ENCODE results near the gene OBSCN.

OBSCN gene

DNA sequence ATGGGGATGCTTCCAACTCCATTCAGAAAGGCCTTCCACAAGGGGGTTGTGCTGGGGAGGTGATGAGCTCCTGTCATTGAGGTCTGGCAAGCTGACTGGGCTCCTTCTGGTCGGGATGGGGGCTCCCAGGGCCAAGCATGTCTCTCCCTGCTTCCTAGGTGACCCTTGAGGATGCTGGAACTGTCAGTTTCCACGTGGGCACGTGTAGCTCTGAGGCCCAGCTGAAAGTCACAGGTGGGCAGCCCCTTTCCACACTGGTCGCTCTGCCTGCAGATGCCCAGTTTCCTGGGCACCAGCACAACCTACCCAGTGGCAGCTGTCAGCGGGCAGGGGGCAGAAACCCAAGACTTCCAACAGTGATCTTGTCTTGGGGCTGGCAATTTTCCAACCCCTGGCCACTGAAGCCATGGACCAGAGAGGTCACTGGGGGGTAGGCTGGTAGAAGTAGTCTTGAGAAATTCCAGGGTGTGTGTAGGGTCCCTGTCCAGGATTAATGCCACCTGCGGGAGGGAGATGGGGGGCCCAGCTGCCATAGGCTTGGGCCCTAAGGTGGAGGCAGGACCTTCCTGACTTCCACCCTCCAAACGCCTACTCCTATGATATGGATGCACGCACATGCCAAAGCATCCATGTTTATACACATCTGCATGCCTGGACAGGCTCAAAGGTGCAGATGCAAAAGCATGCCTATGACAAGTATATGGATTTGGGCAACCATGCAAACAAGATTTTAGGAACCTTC is 101.7 kb downstream of the OBSCN start:
- H3K9me3 ChIP-seq: no peaks in the 10 kb centered on the region
- no peaks in the 10 kb centered on the region; the same call in 1 of the 2 replicates for H3K27me3 ChIP-seq
- no peaks in the 10 kb centered on the region for H3K4me1 ChIP-seq
- H3K4me3 ChIP-seq (ENCODE audit: low read depth, low read length): no peak overlapping the region
- no peaks in the 10 kb centered on the region for H3K36me3 ChIP-seq
- DNase-seq: no peak
- TF ChIP-seq, protein P1, sequence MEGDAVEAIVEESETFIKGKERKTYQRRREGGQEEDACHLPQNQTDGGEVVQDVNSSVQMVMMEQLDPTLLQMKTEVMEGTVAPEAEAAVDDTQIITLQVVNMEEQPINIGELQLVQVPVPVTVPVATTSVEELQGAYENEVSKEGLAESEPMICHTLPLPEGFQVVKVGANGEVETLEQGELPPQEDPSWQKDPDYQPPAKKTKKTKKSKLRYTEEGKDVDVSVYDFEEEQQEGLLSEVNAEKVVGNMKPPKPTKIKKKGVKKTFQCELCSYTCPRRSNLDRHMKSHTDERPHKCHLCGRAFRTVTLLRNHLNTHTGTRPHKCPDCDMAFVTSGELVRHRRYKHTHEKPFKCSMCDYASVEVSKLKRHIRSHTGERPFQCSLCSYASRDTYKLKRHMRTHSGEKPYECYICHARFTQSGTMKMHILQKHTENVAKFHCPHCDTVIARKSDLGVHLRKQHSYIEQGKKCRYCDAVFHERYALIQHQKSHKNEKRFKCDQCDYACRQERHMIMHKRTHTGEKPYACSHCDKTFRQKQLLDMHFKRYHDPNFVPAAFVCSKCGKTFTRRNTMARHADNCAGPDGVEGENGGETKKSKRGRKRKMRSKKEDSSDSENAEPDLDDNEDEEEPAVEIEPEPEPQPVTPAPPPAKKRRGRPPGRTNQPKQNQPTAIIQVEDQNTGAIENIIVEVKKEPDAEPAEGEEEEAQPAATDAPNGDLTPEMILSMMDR (IDR thresholded peaks at IDR 0.05; ENCODE audit: low read depth, low read length): no peak

DNA sequence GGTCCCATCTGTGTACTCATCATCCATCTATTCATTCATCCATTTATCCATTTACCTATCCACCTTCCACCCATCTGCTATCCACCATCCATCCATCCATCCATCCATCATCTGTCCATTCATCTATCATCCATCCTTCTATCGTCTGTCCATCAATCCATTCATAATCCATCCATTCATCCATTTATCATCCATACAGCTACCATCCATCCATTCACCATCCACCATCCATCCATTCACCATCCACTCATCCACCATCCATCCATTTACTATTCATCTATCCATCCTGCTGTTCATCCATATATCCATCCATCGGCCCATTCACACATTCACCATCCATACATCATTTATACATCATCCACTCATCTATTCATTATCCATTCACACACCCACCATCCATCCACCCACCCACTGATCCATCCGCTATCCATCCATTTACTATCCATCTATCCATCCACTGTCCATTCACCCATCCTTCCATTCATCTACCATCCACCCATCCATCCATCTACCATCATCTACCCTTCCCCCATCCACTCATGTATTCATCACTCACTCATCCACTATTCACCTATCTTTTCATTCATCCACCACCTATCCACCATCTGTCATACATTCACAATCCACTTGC is 102.4 kb downstream of the OBSCN start:
- Histone ChIP-seq H3K27me3 (no peaks in the 10 kb centered on the region; the same call in 1 of the 2 replicates), H3K36me3 (no peaks in the 10 kb centered on the region), H3K4me1 (no peaks in the 10 kb centered on the region), H3K4me3 (ENCODE audit: low read depth, low read length) (no peak overlapping the region), H3K9me3 (no peaks in the 10 kb centered on the region)
- TF ChIP-seq, protein P1 (IDR thresholded peaks at IDR 0.05; ENCODE audit: low read depth, low read length): no peak
- no peak for DNase-seq

DNA sequence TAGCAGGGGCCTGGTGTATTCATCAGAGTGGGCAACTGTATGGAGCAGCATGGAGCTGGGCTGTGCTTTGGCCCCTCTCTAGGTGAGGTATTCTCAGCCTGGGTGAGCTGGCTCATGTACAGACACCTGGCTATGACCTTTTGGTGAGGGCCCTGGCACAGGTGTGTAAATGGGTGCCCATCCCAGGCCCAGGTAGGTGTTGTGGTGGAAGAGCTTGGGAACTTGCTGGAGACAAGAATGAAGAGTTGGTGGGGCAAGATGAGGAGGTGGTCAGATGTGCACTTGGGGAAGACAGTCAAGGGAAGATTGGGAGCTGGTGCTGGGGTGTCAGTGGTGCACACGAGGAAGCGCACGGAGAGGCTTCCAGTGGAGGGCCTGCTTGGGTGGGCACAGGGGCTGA is 103.2 kb downstream of the OBSCN start:
- DNase-seq: no peak
- no peaks in the 10 kb centered on the region for H3K36me3 ChIP-seq
- TF ChIP-seq, protein P1 (IDR thresholded peaks at IDR 0.05; ENCODE audit: low read depth, low read length): no peak
- no peaks in the 10 kb centered on the region; the same call in 1 of the 2 replicates for H3K27me3 ChIP-seq
- H3K4me1 ChIP-seq: no peaks in the 10 kb centered on the region
- H3K9me3 ChIP-seq: no peaks in the 10 kb centered on the region
- H3K4me3 ChIP-seq (ENCODE audit: low read depth, low read length): no peak overlapping the region

DNA sequence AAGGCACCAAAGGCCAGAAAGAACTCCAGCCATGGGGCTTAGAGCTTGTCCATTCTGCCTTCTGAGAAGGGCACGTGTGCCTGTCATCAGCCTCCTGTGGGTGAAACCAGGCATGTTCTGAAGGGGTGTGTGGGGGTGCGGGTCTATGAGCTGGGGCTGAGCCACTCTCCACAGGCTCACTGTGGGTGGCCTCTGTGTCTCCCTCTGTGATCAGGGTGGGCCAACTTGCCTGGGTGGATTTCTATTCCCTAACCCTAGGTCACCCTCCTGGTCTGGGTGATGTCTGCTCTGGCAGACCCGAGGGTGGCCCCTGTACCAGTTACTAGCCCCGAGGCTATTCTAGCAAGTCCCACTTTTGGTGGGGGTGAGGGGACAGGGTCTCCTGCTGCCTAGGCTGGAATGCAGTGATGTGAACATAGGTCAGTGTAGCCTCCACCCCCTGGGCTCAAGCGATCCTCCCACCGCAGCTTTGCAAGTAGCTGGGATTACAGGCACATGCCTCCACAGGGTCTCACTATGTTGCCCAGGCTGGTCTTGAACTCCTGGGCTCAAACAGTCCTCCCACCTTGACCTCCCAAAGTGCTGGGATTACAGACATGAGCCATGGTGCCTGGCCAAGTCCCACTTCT is 104.4 kb downstream of the OBSCN start:
- Histone ChIP-seq H3K36me3 (no peaks in the 10 kb centered on the region), H3K9me3 (no peaks in the 10 kb centered on the region), H3K4me1 (no peaks in the 10 kb centered on the region), H3K27me3 (no peaks in the 10 kb centered on the region; the same call in 1 of the 2 replicates), H3K4me3 (ENCODE audit: low read depth, low read length) (no peak overlapping the region)
- DNase-seq: no peak
- TF ChIP-seq, protein P1 (IDR thresholded peaks at IDR 0.05; ENCODE audit: low read depth, low read length): no peak

DNA sequence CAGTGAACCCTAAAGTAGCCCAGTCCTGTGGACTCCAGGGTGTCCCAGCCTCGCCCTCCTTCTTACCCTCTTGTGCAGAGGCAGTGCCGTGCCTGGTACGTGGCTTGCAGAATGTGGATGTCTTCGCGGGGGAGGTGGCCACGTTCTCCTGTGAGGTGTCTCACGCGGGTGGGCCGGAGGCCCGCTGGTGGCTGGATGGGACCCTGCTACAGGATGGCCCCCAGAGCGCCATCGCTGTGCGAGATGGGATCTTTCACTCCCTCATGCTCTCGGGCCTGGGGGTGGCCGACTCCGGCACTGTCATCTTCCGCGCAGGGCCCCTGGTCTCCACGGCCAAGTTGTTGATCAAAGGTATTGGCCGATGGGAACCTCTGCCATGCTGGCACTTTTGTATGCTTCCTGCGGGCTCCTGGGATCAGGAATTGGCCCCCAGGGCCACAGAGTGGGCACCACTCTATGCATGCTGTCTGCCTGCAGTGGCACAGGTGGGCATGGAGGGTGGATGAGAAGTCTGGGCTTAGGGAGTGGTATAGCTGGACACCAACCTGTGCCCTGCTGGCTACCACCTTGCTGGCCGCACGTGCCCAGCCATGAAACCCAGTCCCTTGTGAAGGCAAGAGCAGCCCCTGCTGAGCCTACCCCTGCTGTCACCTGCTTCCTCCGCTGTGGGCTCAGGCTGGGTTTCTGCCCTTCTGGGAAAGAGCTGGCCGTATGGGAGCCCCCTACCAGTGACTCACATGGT is 105.9 kb downstream of the OBSCN start:
- TF ChIP-seq, protein P1 (IDR thresholded peaks at IDR 0.05; ENCODE audit: low read depth, low read length): no peak
- Histone ChIP-seq H3K27me3 (no peaks in the 10 kb centered on the region), H3K9me3 (no peaks in the 10 kb centered on the region), H3K36me3 (no peaks in the 10 kb centered on the region), H3K4me1 (no peaks in the 10 kb centered on the region), H3K4me3 (ENCODE audit: low read depth, low read length) (no peak overlapping the region)
- no peak for DNase-seq
